IMR-90 (cell line): ENCODE data around the gene PHC2. TPM values are rescaled to one million over a fixed set of nuclear protein-coding genes. Genes with fewer than 3 reads are reported as not detected.

ENCODE experiments used
- ATAC-seq: fragments of 200-7000 bp; cut with Tn5 transposase; 2 replicates; pipeline ENCODE4 v1.9.1; 2020; ENCODE audit warnings: low read depth, mild to moderate bottlenecking, moderate library complexity
- BruUV-seq: library from RNA; stranded (reverse); fragments of 400-500 nt; replicated peaks from 2 replicates; lab custom pipeline; 2021; lab: Mats Ljungman, UMichigan
- CTCF ChIA-PET: fragments of 300-600 bp; formaldehyde crosslinking; extraction: SDS; loops from one replicate; lab custom pipeline; 2021; ENCODE audit warnings: antibody characterized with exemption; lab: Yijun Ruan, JAX
- POLR2A ChIA-PET: fragments of 300-600 bp; sonication (Branson Sonifier 250); formaldehyde crosslinking; loops from one replicate; lab custom pipeline; 2022; ENCODE audit warnings: antibody characterized with exemption; ENCODE audit not compliant: unreplicated experiment; lab: Charles Lee
- DNase-seq: peaks from one replicate; pipeline ENCODE4 v3.0.0; 2013
- H2AFZ ChIP-seq: replicated peaks from 2 replicates; pipeline ENCODE3; 2013; ENCODE audit warnings: low read length, mild to moderate bottlenecking; ENCODE audit not compliant: poor library complexity
- H2AK5ac ChIP-seq: 2 replicates; pipeline ENCODE4 v1.6.1; 2013; ENCODE audit warnings: low read depth, low read length, inconsistent platforms
- H2AK9ac ChIP-seq: replicated peaks from 2 replicates; pipeline ENCODE3; 2013; ENCODE audit warnings: mild to moderate bottlenecking, low read depth, low read length, moderate library complexity; ENCODE audit not compliant: poor library complexity
- H2BK120ac ChIP-seq: 2 replicates; pipeline ENCODE4 v1.6.1; 2013; ENCODE audit warnings: low read depth, low read length, inconsistent platforms
- H2BK15ac ChIP-seq: 3 replicates; pipeline ENCODE4 v1.6.1; 2013; ENCODE audit warnings: low read depth, low read length, inconsistent platforms
- H2BK20ac ChIP-seq: 2 replicates; pipeline ENCODE4 v1.6.1; 2013; ENCODE audit warnings: low read depth, mild to moderate bottlenecking, inconsistent platforms, low read length, moderate library complexity
- H2BK5ac ChIP-seq: 2 replicates; pipeline ENCODE4 v1.6.1; 2013; ENCODE audit warnings: mild to moderate bottlenecking, low read depth, low read length, inconsistent platforms; ENCODE audit not compliant: poor library complexity, severe bottlenecking
- H3K14ac ChIP-seq: replicated peaks from 2 replicates; pipeline ENCODE4 v1.6.1; 2013; ENCODE audit warnings: low read depth, low read length, inconsistent platforms
- H3K18ac ChIP-seq: 2 replicates; pipeline ENCODE4 v1.6.1; 2013; ENCODE audit warnings: low read depth, low read length, control low read depth
- H3K23ac ChIP-seq: 2 replicates; pipeline ENCODE4 v1.6.1; 2013; ENCODE audit warnings: low read depth, low read length, inconsistent platforms
- H3K27ac ChIP-seq: 2 replicates; pipeline ENCODE4 v1.5.1; 2013; ENCODE audit warnings: mild to moderate bottlenecking, control low read depth, low read length; ENCODE audit not compliant: insufficient read depth
- H3K27me3 ChIP-seq: 2 replicates; pipeline ENCODE4 v1.6.1; 2013; ENCODE audit warnings: low read length; ENCODE audit not compliant: control insufficient read depth, insufficient read depth
- H3K36me3 ChIP-seq: 2 replicates; pipeline ENCODE4 v1.6.1; 2013; ENCODE audit warnings: low read length, mixed read lengths; ENCODE audit not compliant: control insufficient read depth, insufficient read depth
- H3K4ac ChIP-seq: 2 replicates; pipeline ENCODE4 v1.6.1; 2013; ENCODE audit warnings: low read depth, low read length, inconsistent platforms
- H3K4me1 ChIP-seq: 2 replicates; pipeline ENCODE4 v1.6.1; 2013; ENCODE audit warnings: low read length, mixed read lengths; ENCODE audit not compliant: control insufficient read depth, insufficient read depth
- H3K4me2 ChIP-seq: 2 replicates; pipeline ENCODE4 v1.6.1; 2013; ENCODE audit warnings: low read depth, mild to moderate bottlenecking, control low read depth, low read length, moderate library complexity
- H3K4me3 ChIP-seq: 2 replicates; pipeline ENCODE4 v1.5.1; 2013; ENCODE audit warnings: low read depth, mild to moderate bottlenecking, control low read depth, low read length, moderate library complexity; ENCODE audit not compliant: insufficient read depth
- H3K56ac ChIP-seq: 2 replicates; pipeline ENCODE4 v1.6.1; 2013; ENCODE audit warnings: low read length, inconsistent platforms; ENCODE audit not compliant: insufficient read depth; ENCODE audit errors: extremely low read depth
- H3K79me1 ChIP-seq, 2 experiments: 2 replicates each; pipeline ENCODE4 v1.6.1; 2013; ENCODE audit warnings: low read length in 2 of 2, inconsistent platforms in 1 of 2, low read depth in 1 of 2
- H3K9ac ChIP-seq: 2 replicates; pipeline ENCODE4 v1.6.1; 2013; ENCODE audit warnings: low read depth, low read length, control low read depth
- H3K9me1 ChIP-seq: 2 replicates; pipeline ENCODE4 v1.6.1; 2013; ENCODE audit warnings: low read length, inconsistent platforms; ENCODE audit not compliant: insufficient read depth
- H3K9me3 ChIP-seq: 2 replicates; pipeline ENCODE4 v1.6.1; 2013; ENCODE audit warnings: low read length; ENCODE audit not compliant: control insufficient read depth, insufficient read depth
- H4K20me1 ChIP-seq: 2 replicates; pipeline ENCODE4 v1.6.1; 2013; ENCODE audit warnings: low read length, inconsistent platforms; ENCODE audit not compliant: insufficient read depth
- H4K5ac ChIP-seq: 2 replicates; pipeline ENCODE4 v1.6.1; 2013; ENCODE audit warnings: mild to moderate bottlenecking, low read depth, low read length, control low read depth
- H4K8ac ChIP-seq, 2 experiments: 2 replicates each; pipeline ENCODE4 v1.6.1; 2013; ENCODE audit warnings: low read depth in 2 of 2, low read length in 2 of 2, control low read depth in 1 of 2, inconsistent platforms in 1 of 2
- H4K91ac ChIP-seq: 2 replicates; pipeline ENCODE4 v1.6.1; 2013; ENCODE audit warnings: low read depth, low read length, inconsistent platforms; ENCODE audit not compliant: insufficient read depth
- CEBPB ChIP-seq: IDR thresholded peaks from 2 replicates; pipeline ENCODE4 v1.6.1; 2012; ENCODE audit warnings: low read depth, low read length, improper control_type of control experiment
- FOS ChIP-seq: fragments of 150-350 bp; IDR thresholded peaks from 2 replicates; pipeline ENCODE4 v1.6.1; 2016; ENCODE audit warnings: low read depth, low read length
- POLR2A ChIP-seq: IDR thresholded peaks from 2 replicates; pipeline ENCODE4 v1.6.1; 2012; ENCODE audit warnings: mild to moderate bottlenecking, low read depth, low read length
- RAD21 ChIP-seq: IDR thresholded peaks from 2 replicates; pipeline ENCODE4 v1.6.1; 2012; ENCODE audit warnings: low read length, improper control_type of control experiment
- WGBS, 2 experiments: methylation state at CpG; one replicate each; pipeline versions ENCODE4 v1.1.5 to v1.1.7; 2013; ENCODE audit warnings: missing lambda C conversion rate in 2 of 2; ENCODE audit not compliant: insufficient read length in 1 of 2; ENCODE audit errors: extremely low coverage in 2 of 2; 5-methylcytosine and 5-hydroxymethylcytosine counted together
- dilution Hi-C: fragments of 300-500 bp; cut with HindIII; formaldehyde crosslinking; loops from one replicate; pipeline ENCODE4 v1.14.3; 2018; ENCODE audit warnings: low sequenced_read_pairs; ENCODE audit not compliant: unreplicated experiment
- in situ Hi-C: fragments of 300-500 bp; cut with MboI; formaldehyde crosslinking; loops from 3 replicates; pipeline ENCODE4 v1.14.3; 2019; ENCODE audit warnings: low sequenced_read_pairs, inconsistent platforms, mixed read lengths
- intact Hi-C: fragments of 100-400 bp; cut with micrococcal nuclease; formaldehyde crosslinking; loops from 2 replicates; pipeline ENCODE4 v1.10.0; 2022
- polyA plus RNA-seq, 3 experiments: library from polyadenylated mRNA; depleted of rRNA; stranded (reverse); fragments of >200 nt; gene quantifications; 2 replicates each; pipeline ENCODE4 v1.2.3, GENCODE V29; 2012; ENCODE audit warnings: low replicate concordance in 1 of 3
- total RNA-seq: library from RNA; depleted of rRNA; stranded (reverse); fragments of >200 nt; gene quantifications from 2 replicates; pipeline ENCODE4 v1.2.3, GENCODE V29; 2012

PHC2 gene
- total and polyA plus RNA-seq, 2 of the 4 experiments (the other 2 are of a cell fraction), result 46.4 to 98.1 TPM

DNA sequence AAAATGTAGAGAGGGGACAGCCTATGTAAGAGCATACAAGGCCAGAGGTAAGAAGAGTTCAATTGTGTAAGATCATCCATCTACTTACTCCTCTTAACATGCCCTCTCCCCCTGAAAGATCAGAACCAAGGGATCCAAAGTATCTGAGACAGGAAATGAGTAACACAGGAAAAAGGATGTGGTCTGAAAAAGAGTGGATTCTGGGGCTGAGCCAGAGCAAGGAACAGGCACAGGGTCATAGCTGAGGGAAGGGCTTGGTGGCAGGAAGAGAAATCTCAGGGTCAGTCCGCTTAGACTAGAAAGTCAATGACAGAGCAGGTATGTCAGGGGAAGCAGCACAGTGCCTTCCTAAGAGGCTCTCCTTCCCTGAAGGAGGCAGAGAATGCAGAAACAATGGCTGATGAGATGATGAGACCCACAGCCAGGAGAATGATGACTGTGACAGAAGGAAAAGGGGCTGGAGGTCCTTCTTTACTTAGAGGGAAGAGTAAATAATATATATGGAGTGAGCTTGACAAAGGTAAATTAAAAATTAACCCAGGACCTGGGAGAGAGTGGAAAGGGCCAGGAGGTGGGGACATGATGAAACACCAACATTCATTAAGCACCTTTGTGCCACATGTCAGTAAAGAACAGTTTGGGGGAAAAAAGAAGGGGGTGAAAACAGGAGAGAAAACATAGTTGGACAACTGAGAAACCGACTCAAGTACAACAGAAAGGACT, 83.8 kb downstream of the PHC2 start:
- peak; percentile 94 for DNase-seq
- Histone ChIP-seq H4K20me1 (peaks cover 52% of the 10 kb centered on the region), H3K27ac (peak overlapping the region; percentile 95), H2BK15ac (peak overlapping the region; percentile 83), H2BK20ac (peak overlapping the region; percentile 94), H4K5ac (peak overlapping the region; percentile 93), H3K4ac (peak overlapping the region; percentile 99), H3K14ac (peak overlapping the region; percentile 99), H3K27me3 (no peaks in the 10 kb centered on the region), H2AFZ (peak overlapping the region; percentile 40), H4K8ac (peak overlapping the region; percentile 65 to 97), H3K4me1 (peaks cover 22% of the 10 kb centered on the region), H3K79me1 (peaks cover 6 to 40% of the 10 kb centered on the region in 2 experiments), H3K9me3 (no peaks in the 10 kb centered on the region), H3K4me2 (peak overlapping the region; percentile 95), H3K9me1 (peaks cover 6% of the 10 kb centered on the region), H3K56ac (peak overlapping the region; percentile 95), H4K91ac (peak overlapping the region; percentile 98), H3K4me3 (peak overlapping the region; percentile 98), H3K9ac (peak overlapping the region; percentile 100), H2BK120ac (peak overlapping the region; percentile 96), H3K18ac (peak overlapping the region; percentile 93), H2AK5ac (peak overlapping the region; percentile 96), H3K23ac (peak overlapping the region; percentile 100), H2AK9ac (peak overlapping the region; percentile 81), H3K36me3 (peaks cover 8% of the 10 kb centered on the region), H2BK5ac (peak overlapping the region; percentile 99)
- WGBS, 2 experiments, result no CpG with 5 or more reads among the region's 2 CpGs
- BruUV-seq, result no TSS peak
- in situ Hi-C loops (no loop called here), intact Hi-C loops (loop anchor here (1.0 to 5.0 kb wide), 3 partner anchors 50 to 123 kb away; partner anchors contain the start of gene PHC2), dilution Hi-C loops (no loop called here)
- TF ChIP-seq RAD21, result no peak
- peak; percentile 60 for TF ChIP-seq FOS
- peak; percentile 85 for TF ChIP-seq POLR2A
- peak; percentile 84 for TF ChIP-seq CEBPB
- CTCF ChIA-PET, result interaction anchor here (1.7 kb wide), 1 partner anchor 51 kb away, joined by 3 read pairs; no protein-coding TSS in a partner anchor
- POLR2A ChIA-PET, result no interaction called here
- peak; percentile 2 for ATAC-seq
